Measurements from ENCODE around the gene NFRKB. TPM values are rescaled to one million over a fixed set of nuclear protein-coding genes. Genes with fewer than 3 reads are reported as not detected.
A peak's percentile ranks its signal among the peaks of the same experiment; 100 is the strongest.

The NFRKB gene
- total and polyA plus RNA-seq, 2 experiments from 2014 or later: 9.1 to 17.6 TPM

DNA sequence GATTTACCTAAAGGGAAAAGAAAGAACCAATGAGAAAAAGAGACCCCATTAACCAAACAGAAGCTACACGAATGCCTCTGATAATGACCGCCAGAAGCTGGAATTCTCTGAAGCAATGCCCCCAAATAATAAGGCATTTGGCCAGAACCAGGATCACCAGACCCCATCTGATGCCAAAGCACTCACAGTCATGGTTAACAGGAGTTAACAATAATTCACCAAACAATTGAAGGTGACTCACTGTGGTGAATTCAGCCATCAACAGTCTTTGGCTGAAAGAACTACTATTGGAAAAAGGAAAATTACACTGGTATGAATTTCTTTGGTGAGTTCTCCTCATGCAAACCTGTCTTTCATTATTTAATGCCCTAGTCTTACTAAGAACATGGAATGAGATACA, 21.9 kb upstream of the NFRKB start:
- Histone ChIP-seq H3K27ac (no peak overlapping the region), H3K4me1 (ENCODE audit: insufficient read depth) (no peaks in the 10 kb centered on the region), H3K4me3 (no peak overlapping the region), H3K9me2 (ENCODE audit: insufficient read depth) (no peaks in the 10 kb centered on the region), H3K4me2 (ENCODE audit: unreplicated experiment) (no peak overlapping the region), H3K9ac (no peak overlapping the region), H3K36me3 (ENCODE audit: low read depth) (peaks cover 15% of the 10 kb centered on the region; the same call in 1 of the 2 replicates), H3K27me3 (replicated peaks; ENCODE audit: insufficient read depth) (no peaks in the 10 kb centered on the region), H4K20me1 (ENCODE audit: insufficient read depth) (no peaks in the 10 kb centered on the region), H3K9me3 (ENCODE audit: low read depth) (no peaks in the 10 kb centered on the region), H3K79me2 (ENCODE audit: insufficient read depth) (no peaks in the 10 kb centered on the region), H3F3A (ENCODE audit: insufficient read depth) (no peaks in the 10 kb centered on the region), H2AFZ (no peak overlapping the region)
- in situ Hi-C loops (cut with MboI): no loop called here
- DNase-seq: peak; percentile 34
- WGBS, 2 experiments (ENCODE audit: low coverage in 1 of 2, low lambda C conversion rate in 2 of 2, missing lambda C conversion rate in 2 of 2): 91 to 100% methylated on average over 2 of the region's 2 CpGs
- TF ChIP-seq EZH2phosphoT487 (IDR thresholded peaks at IDR 0.05; ENCODE audit: insufficient read depth, low read depth) (no peak), EZH2 (IDR thresholded peaks at IDR 0.05; ENCODE audit: insufficient read depth, poor library complexity, severe bottlenecking) (no peak)

DNA sequence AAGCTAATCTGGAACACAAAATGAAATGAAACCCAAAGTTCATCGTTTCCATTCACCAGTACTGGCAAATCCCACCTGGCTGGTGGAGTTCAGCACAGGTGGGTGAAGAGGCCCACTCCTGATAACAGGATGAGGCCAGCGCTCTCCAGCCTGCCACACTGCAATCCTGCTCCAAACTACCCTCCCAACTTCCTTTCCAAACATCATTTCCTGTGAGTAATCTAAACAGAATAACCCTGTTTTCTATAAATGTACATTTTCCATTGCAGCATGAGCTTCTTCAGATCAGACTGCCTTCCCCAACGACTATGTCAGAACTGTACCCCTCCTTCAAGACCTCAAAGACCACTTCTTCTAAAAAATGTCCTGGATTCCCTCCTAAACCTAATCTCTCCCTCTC, 15.9 kb upstream of the NFRKB start:
- Histone ChIP-seq H3K27me3 (replicated peaks; ENCODE audit: insufficient read depth) (no peaks in the 10 kb centered on the region), H4K20me1 (ENCODE audit: insufficient read depth) (no peaks in the 10 kb centered on the region), H3K9me2 (ENCODE audit: insufficient read depth) (no peaks in the 10 kb centered on the region), H3K9me3 (ENCODE audit: low read depth) (no peaks in the 10 kb centered on the region), H3K4me2 (ENCODE audit: unreplicated experiment) (no peak overlapping the region), H3K27ac (no peak overlapping the region), H3K9ac (no peak overlapping the region), H3K79me2 (ENCODE audit: insufficient read depth) (no peaks in the 10 kb centered on the region), H3K4me3 (no peak overlapping the region), H2AFZ (peak overlapping the region; percentile 18; the same call in 1 of the 2 replicates), H3K4me1 (ENCODE audit: insufficient read depth) (0 out of 2 replicates have a peak, but pooled peaks cover 6% of the 10 kb centered on the region), H3F3A (ENCODE audit: insufficient read depth) (no peaks in the 10 kb centered on the region), H3K36me3 (ENCODE audit: low read depth) (peaks cover 21% of the 10 kb centered on the region)
- TF ChIP-seq EZH2phosphoT487 (IDR thresholded peaks at IDR 0.05; ENCODE audit: insufficient read depth, low read depth) (no peak), EZH2 (IDR thresholded peaks at IDR 0.05; ENCODE audit: insufficient read depth, poor library complexity, severe bottlenecking) (no peak)
- DNase-seq: peak; percentile 20
- in situ Hi-C loops (cut with MboI): no loop called here
- 71 to 76% methylated on average over 3 of the region's 3 CpGs for WGBS, 2 experiments (ENCODE audit: low coverage in 1 of 2, low lambda C conversion rate in 2 of 2, missing lambda C conversion rate in 2 of 2)

DNA sequence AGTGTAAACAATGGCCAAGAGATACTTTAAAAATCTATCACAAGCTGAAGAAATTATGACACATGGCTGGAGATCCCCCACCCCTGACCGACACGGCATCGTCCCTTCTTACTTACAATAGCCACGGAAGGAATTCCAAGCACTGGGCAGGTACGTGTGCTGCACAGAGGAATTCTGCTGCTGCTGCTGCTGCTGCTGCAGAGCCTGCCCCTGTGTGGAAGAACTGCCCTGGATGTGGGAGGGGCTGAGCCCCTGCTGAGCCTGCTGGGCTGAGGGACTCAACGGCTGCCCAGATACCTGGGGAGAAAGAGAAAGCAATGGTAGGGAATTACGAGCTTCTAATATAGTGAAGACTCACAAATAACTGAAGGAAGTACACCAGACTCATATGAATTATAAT, 15.0 kb upstream of the NFRKB start:
- Histone ChIP-seq H3K79me2 (ENCODE audit: insufficient read depth) (no peaks in the 10 kb centered on the region), H3K4me3 (no peak overlapping the region), H3K27ac (no peak overlapping the region), H3F3A (ENCODE audit: insufficient read depth) (no peaks in the 10 kb centered on the region), H3K4me1 (ENCODE audit: insufficient read depth) (0 out of 2 replicates have a peak, but pooled peaks cover 6% of the 10 kb centered on the region), H3K9me2 (ENCODE audit: insufficient read depth) (no peaks in the 10 kb centered on the region), H3K36me3 (ENCODE audit: low read depth) (peaks cover 18% of the 10 kb centered on the region), H4K20me1 (ENCODE audit: insufficient read depth) (no peaks in the 10 kb centered on the region), H3K9me3 (ENCODE audit: low read depth) (no peaks in the 10 kb centered on the region), H2AFZ (no peak overlapping the region), H3K4me2 (ENCODE audit: unreplicated experiment) (no peak overlapping the region), H3K9ac (no peak overlapping the region), H3K27me3 (replicated peaks; ENCODE audit: insufficient read depth) (no peaks in the 10 kb centered on the region)
- in situ Hi-C loops (cut with MboI): no loop called here
- DNase-seq: no peak
- 98 to 99% methylated on average over 7 of the region's 7 CpGs for WGBS, 2 experiments (ENCODE audit: low coverage in 1 of 2, low lambda C conversion rate in 2 of 2, missing lambda C conversion rate in 2 of 2)
- TF ChIP-seq EZH2phosphoT487 (IDR thresholded peaks at IDR 0.05; ENCODE audit: insufficient read depth, low read depth): no peak
- no peak for TF ChIP-seq EZH2 (IDR thresholded peaks at IDR 0.05; ENCODE audit: insufficient read depth, poor library complexity, severe bottlenecking)

DNA sequence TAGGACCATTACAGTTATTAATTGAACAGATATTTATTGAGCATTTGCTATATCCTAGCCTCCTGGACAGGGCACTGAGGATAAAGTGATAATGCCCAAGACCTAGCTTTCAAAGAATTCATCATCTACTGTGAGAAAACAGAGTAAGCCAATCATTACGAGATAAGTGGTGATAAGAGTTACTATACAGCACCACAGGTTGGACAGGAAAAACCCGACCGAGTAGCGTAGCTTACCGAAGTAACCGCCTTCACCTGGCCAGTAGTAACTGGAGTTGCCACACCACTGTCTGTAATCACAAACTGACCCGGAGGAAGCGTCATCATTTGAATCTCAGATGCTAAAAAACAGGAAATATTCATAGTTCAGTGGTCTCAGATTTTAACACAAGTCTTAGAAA, 10.0 kb upstream of the NFRKB start:
- Histone ChIP-seq H2AFZ (no peak overlapping the region), H3F3A (ENCODE audit: insufficient read depth) (no peaks in the 10 kb centered on the region), H3K9ac (no peak overlapping the region), H3K9me2 (ENCODE audit: insufficient read depth) (no peaks in the 10 kb centered on the region), H3K9me3 (ENCODE audit: low read depth) (no peaks in the 10 kb centered on the region), H3K27ac (no peak overlapping the region), H3K4me2 (ENCODE audit: unreplicated experiment) (no peak overlapping the region), H3K79me2 (ENCODE audit: insufficient read depth) (no peaks in the 10 kb centered on the region), H4K20me1 (ENCODE audit: insufficient read depth) (no peaks in the 10 kb centered on the region), H3K4me3 (no peak overlapping the region), H3K27me3 (replicated peaks; ENCODE audit: insufficient read depth) (no peaks in the 10 kb centered on the region), H3K4me1 (ENCODE audit: insufficient read depth) (no peaks in the 10 kb centered on the region), H3K36me3 (ENCODE audit: low read depth) (peaks cover 13% of the 10 kb centered on the region; the same call in 1 of the 2 replicates)
- WGBS, 2 experiments (ENCODE audit: low coverage in 1 of 2, low lambda C conversion rate in 2 of 2, missing lambda C conversion rate in 2 of 2): 95 to 97% methylated on average over 8 of the region's 8 CpGs
- TF ChIP-seq EZH2 (IDR thresholded peaks at IDR 0.05; ENCODE audit: insufficient read depth, poor library complexity, severe bottlenecking) (no peak), EZH2phosphoT487 (IDR thresholded peaks at IDR 0.05; ENCODE audit: insufficient read depth, low read depth) (no peak)
- DNase-seq: no peak
- in situ Hi-C loops (cut with MboI): no loop called here

DNA sequence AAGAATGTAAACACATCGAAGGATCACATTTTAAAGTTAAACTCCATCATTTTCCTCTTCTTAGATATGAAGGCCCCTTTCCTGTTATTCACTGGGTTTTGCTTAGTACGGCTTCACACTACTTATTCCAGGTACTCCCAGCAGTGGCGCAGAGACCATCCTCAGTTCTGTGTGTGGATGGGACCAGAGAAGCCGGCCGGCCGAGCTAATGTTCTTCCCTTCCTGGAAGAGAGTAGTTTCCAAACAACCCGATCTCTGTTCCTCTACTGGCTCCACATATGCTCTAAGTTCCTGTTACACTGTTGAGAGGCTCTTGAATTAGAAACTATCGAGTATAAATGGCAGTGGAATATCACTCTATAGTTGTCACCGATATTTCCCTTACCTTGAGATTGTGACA, 684 bp upstream of the NFRKB start:
- peak overlapping the region; percentile 86 for H3K4me3 ChIP-seq
- 0 out of 2 replicates have a peak, but pooled peaks cover 3% of the 10 kb centered on the region for H3K36me3 ChIP-seq (ENCODE audit: low read depth)
- peak overlapping the region; percentile 93 for H2AFZ ChIP-seq
- H3F3A ChIP-seq (ENCODE audit: insufficient read depth): 0 out of 2 replicates have a peak, but pooled peaks cover 3% of the 10 kb centered on the region
- no peak overlapping the region for H3K27ac ChIP-seq
- H3K27me3 ChIP-seq (replicated peaks; ENCODE audit: insufficient read depth): no peaks in the 10 kb centered on the region
- peak overlapping the region; percentile 80 for H3K9ac ChIP-seq
- DNase-seq: no peak
- 89% methylated on average over 9 of the region's 9 CpGs for WGBS, 2 experiments (ENCODE audit: low coverage in 1 of 2, low lambda C conversion rate in 2 of 2, missing lambda C conversion rate in 2 of 2)
- no peaks in the 10 kb centered on the region for H4K20me1 ChIP-seq (ENCODE audit: insufficient read depth)
- H3K4me1 ChIP-seq (ENCODE audit: insufficient read depth): peaks cover 7% of the 10 kb centered on the region; the same call in 1 of the 2 replicates
- no peaks in the 10 kb centered on the region for H3K9me3 ChIP-seq (ENCODE audit: low read depth)
- H3K79me2 ChIP-seq (ENCODE audit: insufficient read depth): peaks cover 19% of the 10 kb centered on the region
- no peaks in the 10 kb centered on the region for H3K9me2 ChIP-seq (ENCODE audit: insufficient read depth)
- TF ChIP-seq EZH2 (IDR thresholded peaks at IDR 0.05; ENCODE audit: insufficient read depth, poor library complexity, severe bottlenecking) (no peak), EZH2phosphoT487 (IDR thresholded peaks at IDR 0.05; ENCODE audit: insufficient read depth, low read depth) (no peak)
- H3K4me2 ChIP-seq (ENCODE audit: unreplicated experiment): peak overlapping the region; percentile 74
- in situ Hi-C loops (cut with MboI): no loop called here

Data from GM23248 (cell line).